HEK293 (cell line): ENCODE measurements around the gene KRT78.

Source experiments
- CTCF ChIA-PET: fragments of 350-600 bp; formaldehyde crosslinking; extraction: SDS; loops from one replicate; lab custom pipeline; 2021; ENCODE audit warnings: antibody characterized with exemption; lab: Yijun Ruan, JAX
- POLR2A ChIA-PET: fragments of 300-600 bp; formaldehyde crosslinking; extraction: SDS; loops from one replicate; lab custom pipeline; 2020; ENCODE audit warnings: antibody characterized with exemption, inconsistent platforms; lab: Yijun Ruan, JAX
- H3K27ac ChIP-seq: fragments of 200-500 bp; sonication (Bioruptor generic); 2 replicates; pipeline ENCODE4 v1.5.1; 2014; ENCODE audit warnings: low read depth, low read length, control low read depth, inconsistent platforms; ENCODE audit errors: extremely low read depth
- H3K36me3 ChIP-seq, 2 experiments: fragments of 200-500 bp in 1 of 2; sonication (Bioruptor generic) in 1 of 2; 1 replicate in 1 of 2; 2 replicates in 1 of 2; pipeline ENCODE4 v1.5.1; 2014 to 2017; ENCODE audit warnings: inconsistent platforms in 2 of 2, low read length in 2 of 2; ENCODE audit not compliant: control insufficient read depth in 2 of 2, insufficient read depth in 1 of 2
- H3K4me1 ChIP-seq: fragments of 200-500 bp; sonication (Bioruptor generic); 2 replicates; pipeline ENCODE4 v1.5.1; 2014; ENCODE audit warnings: mild to moderate bottlenecking, low read length, inconsistent platforms; ENCODE audit not compliant: control insufficient read depth, insufficient read depth
- H3K4me3 ChIP-seq: 2 replicates; pipeline ENCODE4 v1.5.1; 2011; ENCODE audit warnings: low read depth, mild to moderate bottlenecking, control low read depth, low read length, moderate library complexity
- H3K9me3 ChIP-seq: fragments of 200-500 bp; sonication (Bioruptor generic); 2 replicates; pipeline ENCODE4 v1.5.1; 2014; ENCODE audit warnings: low read depth, low read length, inconsistent platforms; ENCODE audit not compliant: control insufficient read depth, insufficient read depth
- BCL11A ChIP-seq: fragments of 450-650 bp; formaldehyde crosslinking; IDR thresholded peaks from 2 replicates; pipeline ENCODE4 v1.5.1; 2016; ENCODE audit warnings: low read depth, missing biosample characterization, missing genetic modification characterization
- ELK4 ChIP-seq: IDR thresholded peaks from 2 replicates; pipeline ENCODE4 v1.6.1; 2011; ENCODE audit warnings: mild to moderate bottlenecking, low read depth, low read length, borderline replicate concordance
- KLF9 ChIP-seq: fragments of 450-650 bp; formaldehyde crosslinking; IDR thresholded peaks from 2 replicates; pipeline ENCODE4 v1.5.1; 2016; ENCODE audit warnings: missing biosample characterization, missing genetic modification characterization, low read depth
- ZBTB10 ChIP-seq: fragments of 450-650 bp; formaldehyde crosslinking; IDR thresholded peaks from 2 replicates; pipeline ENCODE4 v1.5.1; 2016; ENCODE audit warnings: missing biosample characterization, missing genetic modification characterization
- ZBTB26 ChIP-seq: fragments of 450-650 bp; formaldehyde crosslinking; optimal IDR thresholded peaks from 2 replicates; pipeline ENCODE3; 2016; ENCODE audit warnings: missing biosample characterization, mild to moderate bottlenecking, missing genetic modification characterization
- ZBTB48 ChIP-seq: fragments of 450-650 bp; formaldehyde crosslinking; IDR thresholded peaks from 2 replicates; pipeline ENCODE4 v1.5.1; 2016; ENCODE audit warnings: missing biosample characterization, missing genetic modification characterization
- ZBTB6 ChIP-seq: fragments of 450-650 bp; formaldehyde crosslinking; IDR thresholded peaks from 2 replicates; pipeline ENCODE4 v1.5.1; 2017; ENCODE audit warnings: missing biosample characterization, missing genetic modification characterization
- ZFP69B ChIP-seq: fragments of 450-650 bp; formaldehyde crosslinking; IDR thresholded peaks from 2 replicates; pipeline ENCODE4 v1.5.1; 2016; ENCODE audit warnings: missing biosample characterization, missing genetic modification characterization
- ZNF133 ChIP-seq: fragments of 450-650 bp; formaldehyde crosslinking; IDR thresholded peaks from 2 replicates; pipeline ENCODE4 v1.5.1; 2016; ENCODE audit warnings: missing biosample characterization, missing genetic modification characterization
- ZNF24 ChIP-seq: fragments of 450-650 bp; formaldehyde crosslinking; IDR thresholded peaks from 2 replicates; pipeline ENCODE4 v1.5.1; 2016; ENCODE audit warnings: missing biosample characterization, missing genetic modification characterization
- ZNF292 ChIP-seq: fragments of 450-650 bp; formaldehyde crosslinking; IDR thresholded peaks from 2 replicates; pipeline ENCODE4 v1.5.1; 2016; ENCODE audit warnings: low read depth, missing biosample characterization, missing genetic modification characterization, borderline replicate concordance
- ZNF518A ChIP-seq: fragments of 450-650 bp; formaldehyde crosslinking; conservative IDR thresholded peaks from 2 replicates; pipeline ENCODE4 v1.5.1; 2016; ENCODE audit warnings: low read depth, missing biosample characterization, missing genetic modification characterization
- ZNF555 ChIP-seq: fragments of 450-650 bp; formaldehyde crosslinking; conservative IDR thresholded peaks from 2 replicates; pipeline ENCODE4 v1.5.1; 2017; ENCODE audit warnings: missing biosample characterization, mild to moderate bottlenecking, missing genetic modification characterization, inconsistent platforms
- ZNF580 ChIP-seq: fragments of 450-650 bp; formaldehyde crosslinking; IDR thresholded peaks from 2 replicates; pipeline ENCODE4 v1.5.1; 2016; ENCODE audit warnings: missing biosample characterization, missing genetic modification characterization
- ZNF785 ChIP-seq: fragments of 450-650 bp; formaldehyde crosslinking; IDR thresholded peaks from 2 replicates; pipeline ENCODE4 v1.5.1; 2016; ENCODE audit warnings: missing biosample characterization, missing genetic modification characterization

KRT78 gene

GRCh38 chr12:52876372-52876771 lies 27.6 kb upstream of the KRT78 start (continued):
- TF ChIP-seq ZBTB6 (peak; percentile 67; the same call in 1 of the 2 replicates), ZBTB26 (tag by site-specific recombination) (no peak)

GRCh38 chr12:52874573-52875435 lies 26.0 kb upstream of the KRT78 start:
- ChIA-PET CTCF (interaction anchor here (0.9 to 10.4 kb wide), 9 partner anchors 9 to 720 kb away, joined by 3 to 200 read pairs (median 7); partner anchors contain the start of gene KRT85), POLR2A (interaction anchor here (1.2 to 1.5 kb wide), 3 partner anchors 30 to 683 kb away, joined by 3 to 7 read pairs (median 3); partner anchors contain the start of genes KRT8 and KRT80)
- Histone ChIP-seq H3K27ac (peak overlapping the region; percentile 63; the same call in 1 of the 2 replicates), H3K4me3 (peak overlapping the region; percentile 31), H3K9me3 (no peaks in the 10 kb centered on the region), H3K4me1 (peaks cover 13% of the 10 kb centered on the region), H3K36me3 (no peaks in the 10 kb centered on the region)
- TF ChIP-seq ZFP69B (tag by site-specific recombination) (peak; percentile 33; the same call in 1 of the 2 replicates), BCL11A (tag by site-specific recombination) (0 out of 2 replicates have a peak, but pooled peaks have one; percentile 2), ZNF555 (tag by site-specific recombination) (no peak), ZNF518A (0 out of 2 replicates have a peak, but pooled peaks have one; percentile 23), ZBTB48 (no peak), ELK4 (no peak), ZNF133 (tag by site-specific recombination) (no peak), ZNF24 (tag by site-specific recombination) (0 out of 2 replicates have a peak, but pooled peaks have one; percentile 7), ZNF785 (no peak), ZNF292 (tag by site-specific recombination) (no peak), KLF9 (tag by site-specific recombination) (0 out of 2 replicates have a peak, but pooled peaks have one; percentile 13), ZBTB10 (tag by site-specific recombination) (peak; percentile 78; the same call in 1 of the 2 replicates), ZNF580 (tag by site-specific recombination) (no peak)
